Right kidney (tissue), 1 donor: Measurements from ENCODE around the gene PLEKHA6.
"Not testable (repeated sequence)": the region's sequence is repeated elsewhere in the genome, so short reads cannot be mapped to it uniquely, and the experiment has no call there.

Experiments
- DNase-seq: peaks from one replicate; pipeline ENCODE4 v3.0.0-alpha.2; 2016

The PLEKHA6 gene

DNA sequence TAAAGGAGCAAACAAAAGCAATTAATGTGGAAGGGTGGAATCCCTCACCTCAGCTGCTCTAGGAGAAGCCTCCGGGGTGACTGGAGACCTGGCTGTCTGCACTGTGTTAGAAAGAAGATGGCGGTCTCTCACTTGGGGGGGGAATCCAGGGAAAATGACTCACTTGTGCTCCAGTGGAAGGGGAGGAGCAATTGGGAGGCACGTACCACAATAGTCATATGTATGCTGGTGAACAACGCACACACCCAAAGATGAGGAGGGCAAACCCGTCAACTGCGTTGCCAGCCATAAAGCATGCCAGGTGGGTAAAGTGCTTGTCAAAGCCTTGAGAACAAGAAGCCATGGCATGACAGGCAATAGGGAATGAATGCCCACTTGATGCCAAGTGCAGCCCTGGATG is 22.1 kb downstream of the PLEKHA6 start:
- no peak for DNase-seq

DNA sequence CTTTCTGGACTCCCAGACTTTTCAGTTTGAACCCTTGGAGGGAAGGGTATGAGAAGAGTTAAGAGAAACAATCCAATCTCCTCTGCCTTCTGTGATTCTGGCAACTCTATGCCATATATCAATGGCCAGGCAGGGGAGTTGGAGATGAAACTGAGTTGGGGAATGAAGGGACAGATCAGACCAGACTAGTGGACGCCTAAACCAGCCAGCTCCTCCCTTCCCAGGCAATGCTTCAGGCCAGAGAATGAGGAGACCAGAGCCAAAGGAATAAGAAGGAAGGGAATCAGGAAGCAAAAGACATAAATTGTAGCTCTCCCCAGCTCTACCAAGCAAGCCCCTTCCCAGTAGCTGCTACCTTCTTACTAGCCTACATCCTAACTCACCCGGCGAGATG is 22.7 kb downstream of the PLEKHA6 start:
- no peak for DNase-seq

DNA sequence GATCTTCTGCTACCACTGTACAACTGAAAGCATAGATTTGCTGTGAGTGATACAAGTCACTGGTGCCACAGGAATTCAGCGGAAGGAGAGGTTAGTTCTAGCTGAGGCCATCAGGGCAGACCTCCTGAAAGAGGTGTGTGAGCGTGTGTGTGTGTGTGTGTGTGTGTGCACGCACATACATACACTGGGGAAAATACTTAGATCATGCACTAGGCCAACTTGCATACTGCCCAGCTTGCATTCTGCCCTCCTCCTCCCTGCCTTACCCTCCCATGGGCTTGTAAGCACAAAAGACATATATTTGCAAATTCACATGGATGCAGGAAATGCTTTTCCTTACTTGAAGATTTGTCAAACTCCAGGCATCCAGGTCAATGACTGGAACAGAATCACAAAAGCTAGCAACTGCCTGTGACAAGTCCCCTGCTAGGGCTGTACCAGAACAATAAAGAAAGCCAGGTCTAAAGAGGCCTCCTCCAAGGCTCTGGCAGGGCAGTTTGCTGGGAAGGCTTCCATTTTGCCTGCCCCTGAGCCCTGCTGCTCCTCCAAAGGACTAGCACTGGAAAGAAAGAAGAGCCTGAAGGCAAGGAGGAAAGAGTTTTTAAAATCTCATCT is 23.2 kb downstream of the PLEKHA6 start:
- DNase-seq: no peak

DNA sequence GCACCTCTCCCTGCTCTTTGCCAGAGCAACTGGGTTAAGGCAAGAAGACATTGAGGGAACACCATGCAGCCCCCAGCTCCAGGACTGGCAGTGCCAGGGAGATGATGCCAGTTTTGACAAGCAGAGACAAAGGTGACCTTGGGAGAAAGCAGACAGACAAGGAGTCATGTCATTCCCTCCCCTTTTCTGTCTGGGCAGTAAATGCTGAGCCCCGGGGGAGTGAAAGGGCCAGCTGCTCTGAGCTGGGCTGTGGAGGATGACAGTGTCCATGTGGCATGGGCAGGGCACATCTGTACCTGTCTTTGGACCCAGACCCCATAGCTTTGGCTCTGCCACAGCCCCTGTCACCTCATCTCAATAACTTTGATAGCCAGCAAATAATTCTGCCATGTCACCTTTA is 24.2 kb downstream of the PLEKHA6 start:
- DNase-seq: no peak

DNA sequence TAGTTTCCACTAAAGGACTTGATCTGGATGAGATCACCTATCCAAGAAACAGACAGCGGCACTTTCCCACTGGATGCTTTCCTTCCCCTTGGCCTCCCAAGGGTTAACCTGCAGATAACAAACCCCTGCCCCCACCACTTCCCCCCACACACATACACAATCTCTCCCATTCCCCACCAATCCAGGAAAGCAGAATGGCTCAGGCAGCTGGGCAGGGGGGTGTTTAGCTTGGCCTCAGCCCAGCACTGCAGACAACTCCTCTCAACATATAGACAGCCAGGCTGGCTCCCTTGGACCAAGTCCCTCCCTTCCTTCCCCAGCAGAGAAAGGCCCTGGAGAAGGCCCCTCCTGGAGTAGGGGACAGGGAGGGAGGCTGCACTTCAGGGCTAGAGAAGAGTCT is 24.6 kb downstream of the PLEKHA6 start:
- peak; percentile 59 for DNase-seq

DNA sequence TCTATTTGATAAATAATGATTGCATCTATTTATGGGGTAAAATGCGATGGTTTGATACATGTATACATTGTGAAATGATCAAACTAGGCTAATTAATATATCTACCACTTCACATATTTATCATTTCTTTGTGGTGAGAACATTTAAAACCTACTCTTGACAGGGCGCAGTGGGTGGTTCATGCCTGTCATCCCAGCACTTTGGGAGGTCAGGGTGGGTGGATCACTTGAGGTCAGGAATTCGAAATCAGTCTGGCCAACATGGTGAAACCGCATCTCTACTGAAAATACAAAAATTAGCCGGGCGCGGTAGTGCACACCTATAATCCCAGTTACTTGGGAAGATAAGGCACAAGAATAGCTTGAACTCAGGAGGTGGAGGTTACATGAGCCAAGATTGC is 25.3 kb downstream of the PLEKHA6 start:
- DNase-seq: no peak

DNA sequence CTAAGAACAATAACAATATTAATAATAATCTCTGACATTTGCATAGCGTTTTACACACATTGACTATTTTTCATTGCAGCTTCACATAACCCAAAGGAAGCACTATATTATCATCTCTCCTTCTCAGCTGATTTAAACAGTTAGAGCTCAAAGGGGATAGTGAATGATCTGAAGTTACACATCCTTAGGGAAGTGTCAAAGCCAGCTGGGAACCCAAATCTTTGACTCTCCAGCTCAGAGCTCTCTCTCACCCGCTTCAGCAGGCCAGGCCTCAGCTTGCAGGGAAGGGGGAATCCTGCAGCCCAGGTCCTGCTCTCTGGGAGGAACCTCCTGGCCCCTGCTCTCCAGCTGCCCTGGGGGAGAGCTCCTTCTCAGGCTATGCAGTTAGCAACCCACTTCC is 26.3 kb downstream of the PLEKHA6 start:
- DNase-seq: no peak

DNA sequence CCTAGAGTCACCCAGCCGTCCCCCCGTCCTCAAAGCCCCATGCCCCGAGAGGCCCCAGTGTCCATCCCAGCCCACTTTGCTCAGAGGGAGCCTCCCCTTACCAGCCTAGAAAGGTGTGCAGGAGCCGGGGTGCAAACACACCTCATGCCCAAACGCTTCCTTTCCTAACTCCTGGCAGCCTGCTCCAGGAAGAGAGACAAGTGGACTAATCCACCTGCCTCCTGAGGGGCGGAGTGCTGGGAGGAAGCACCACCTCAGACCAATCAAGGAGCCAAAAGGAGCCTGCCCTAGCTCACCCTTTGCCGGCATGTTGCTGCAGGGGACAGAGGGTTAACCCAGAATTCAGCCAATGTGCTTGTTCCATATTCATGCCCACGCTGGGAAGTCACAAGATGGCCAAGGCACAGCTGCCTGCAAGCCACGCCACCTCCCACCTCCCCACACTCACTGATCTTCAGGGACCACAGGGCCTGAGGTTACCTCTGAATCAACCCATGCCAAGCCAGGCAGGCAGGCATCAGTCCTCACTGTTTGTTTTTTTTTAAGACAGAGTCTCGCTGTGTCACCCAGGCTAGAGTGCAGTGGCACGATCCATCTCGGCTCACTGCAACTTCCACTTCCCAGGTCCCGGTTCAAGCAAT is 27.8 kb downstream of the PLEKHA6 start:
- DNase-seq: no peak

DNA sequence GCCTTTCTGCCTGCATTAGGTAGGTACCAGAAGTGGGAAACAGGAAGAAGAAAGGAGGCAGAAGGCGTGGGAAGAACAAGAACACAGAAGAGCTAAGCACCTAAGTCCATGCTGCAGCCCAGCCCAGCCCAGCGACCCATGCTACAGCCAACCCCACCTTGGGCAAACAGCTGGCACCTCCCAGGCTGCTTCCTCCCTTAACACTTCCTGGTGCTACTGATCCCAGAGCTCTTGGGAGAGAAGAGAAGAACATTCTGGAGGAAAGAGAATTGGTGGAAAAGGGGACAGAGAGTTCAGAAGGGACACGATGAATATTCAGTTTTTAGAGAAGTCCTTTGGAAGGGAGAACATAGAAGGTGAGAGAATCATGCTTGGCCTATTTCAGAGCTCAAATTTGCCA is 28.5 kb downstream of the PLEKHA6 start:
- DNase-seq: no peak

DNA sequence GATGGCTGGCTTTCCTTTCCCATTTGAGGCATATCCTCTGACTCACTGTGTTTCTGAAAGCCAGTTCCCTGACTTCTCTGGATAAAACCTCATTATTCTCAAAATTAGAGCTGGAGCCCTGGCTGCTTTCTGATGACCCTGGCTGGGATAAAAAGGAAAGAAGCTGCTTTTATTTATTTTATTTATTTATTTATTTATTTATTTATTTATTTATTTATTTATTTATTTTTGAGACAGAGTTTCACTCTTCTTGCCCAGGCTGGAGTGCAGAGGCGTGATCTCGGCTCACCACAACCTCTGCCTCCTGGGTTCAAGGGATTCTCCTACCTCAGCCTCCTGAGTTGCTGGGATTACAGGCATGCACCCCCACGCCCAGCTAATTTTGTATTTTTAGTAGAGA is 31.9 kb downstream of the PLEKHA6 start:
- DNase-seq: not testable (repeated sequence)

DNA sequence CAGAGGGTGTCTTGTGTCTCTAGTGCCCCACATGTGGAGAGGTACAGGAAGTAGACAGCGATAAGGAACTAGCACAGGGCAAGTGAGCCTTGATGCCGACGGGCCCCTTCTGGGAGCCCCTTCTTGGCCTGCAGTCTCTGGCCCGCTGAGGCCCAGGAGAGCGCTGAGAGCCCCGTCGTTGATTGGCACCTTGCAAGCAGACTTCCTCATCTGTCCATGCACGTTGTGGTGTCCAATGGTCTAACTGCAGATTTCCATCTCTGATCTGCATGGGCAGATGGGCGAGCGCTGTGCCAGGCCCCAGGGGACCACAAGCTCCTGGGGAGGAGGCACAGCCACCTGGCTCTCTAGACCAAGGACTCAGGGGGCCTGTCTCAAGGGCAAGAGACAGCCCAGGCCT is 32.4 kb downstream of the PLEKHA6 start:
- no peak for DNase-seq

DNA sequence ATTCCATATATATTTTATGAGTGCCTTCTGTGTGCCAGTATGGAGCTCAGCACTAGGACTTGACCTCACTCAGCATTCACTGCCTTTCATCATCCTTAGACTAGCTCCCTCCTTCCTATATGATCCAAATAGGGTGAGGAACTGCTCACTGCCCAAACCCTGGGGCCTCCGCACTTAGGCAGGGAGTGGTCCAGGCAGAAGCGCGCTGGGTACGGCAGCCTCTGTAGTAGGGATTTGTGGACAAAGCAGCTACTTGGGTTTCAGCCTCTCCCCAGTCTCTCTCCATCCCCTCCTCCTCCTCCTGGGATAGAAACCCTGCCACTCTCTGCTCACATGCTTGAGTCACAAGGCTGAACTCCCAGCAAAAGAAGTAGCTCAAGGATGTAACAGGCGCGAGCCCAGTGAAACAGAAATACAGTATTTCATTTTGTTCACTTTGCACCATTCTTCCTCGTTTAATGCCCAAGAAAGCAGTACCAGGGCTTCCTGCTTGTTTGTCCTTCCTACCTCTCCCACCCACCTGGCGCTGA is 32.9 kb downstream of the PLEKHA6 start:
- DNase-seq: no peak

DNA sequence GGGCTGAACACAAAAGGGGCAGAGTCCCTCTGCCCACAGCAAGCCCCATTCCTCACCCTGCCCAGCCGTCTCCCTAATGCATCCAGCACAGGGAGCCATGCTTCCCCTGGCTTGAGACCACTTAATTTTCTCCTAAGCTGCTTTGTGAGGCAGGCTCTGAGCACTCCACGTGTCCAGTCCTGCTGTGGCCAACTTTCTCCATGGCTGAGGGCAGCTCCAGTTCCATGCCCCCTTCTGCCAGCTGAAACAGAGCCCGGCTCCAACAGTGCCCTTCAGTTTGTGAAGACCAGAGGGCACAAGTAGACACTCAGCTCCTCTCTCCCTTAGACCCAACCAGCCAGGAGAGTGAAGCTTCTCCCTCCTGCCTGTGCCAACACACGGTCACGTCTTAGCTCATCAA is 33.8 kb downstream of the PLEKHA6 start:
- no peak for DNase-seq

DNA sequence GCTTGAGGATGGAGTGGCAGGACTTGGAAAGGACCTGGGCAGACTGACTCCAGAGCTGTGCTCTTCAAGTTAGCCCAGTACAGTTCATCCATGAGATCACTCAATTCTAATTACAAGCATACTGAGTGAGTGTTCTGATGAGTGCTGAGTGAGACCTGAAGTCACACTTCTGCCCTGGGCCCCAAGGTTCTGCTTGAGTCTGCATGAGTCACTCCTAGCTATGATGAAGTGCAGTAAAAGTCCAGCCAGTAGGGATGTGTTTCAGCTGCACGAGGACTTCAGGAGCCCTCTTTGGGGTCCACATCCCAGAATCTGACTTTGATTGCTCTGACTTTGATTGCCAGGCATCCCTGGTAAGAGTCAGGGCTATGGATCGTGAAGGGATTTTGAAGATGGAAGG is 35.8 kb downstream of the PLEKHA6 start:
- DNase-seq: no peak

DNA sequence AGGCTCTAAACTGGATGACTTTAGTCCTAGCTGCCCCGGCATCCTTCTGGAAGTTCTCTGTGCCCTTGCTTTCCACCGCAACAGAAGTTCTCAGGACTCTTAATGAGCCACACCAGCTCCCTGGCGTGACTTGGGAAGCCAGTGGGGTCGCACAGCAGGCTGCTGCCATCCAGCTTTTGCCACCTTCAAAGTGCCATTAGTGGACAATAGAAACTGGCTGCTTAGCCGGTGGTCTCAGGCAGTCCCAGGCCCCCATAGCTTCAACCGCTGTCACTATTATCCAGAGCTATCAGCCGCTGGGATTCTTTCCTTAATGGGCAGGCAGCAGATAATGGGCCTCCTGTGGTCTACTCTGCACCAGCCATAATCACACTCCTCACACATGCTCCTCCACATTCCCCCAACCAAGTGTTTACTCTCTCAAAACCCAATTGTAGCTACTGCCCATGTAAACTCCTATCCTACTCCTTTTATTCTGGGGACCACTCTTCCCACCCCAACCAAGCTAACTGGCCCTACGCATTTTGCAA is 37.3 kb downstream of the PLEKHA6 start:
- DNase-seq: no peak

DNA sequence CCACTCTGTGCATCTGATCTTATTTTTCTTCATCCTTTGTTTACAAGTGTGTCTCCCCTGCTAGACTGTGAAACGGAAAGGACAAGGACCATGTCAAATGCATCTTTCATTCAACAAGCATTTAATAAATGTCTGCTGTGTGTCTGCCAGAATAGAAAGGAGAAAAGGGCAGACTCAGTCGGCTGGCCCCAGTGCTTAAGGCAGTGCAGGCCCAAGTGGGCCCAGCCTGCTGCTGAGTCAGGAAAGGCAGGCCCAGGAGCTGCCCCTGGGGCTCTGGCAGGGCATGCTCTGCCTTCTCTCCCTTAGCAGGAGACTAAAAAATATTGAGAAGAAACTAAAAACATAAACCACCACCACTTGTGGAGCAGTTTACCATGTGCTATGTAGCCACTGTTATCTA is 38.1 kb downstream of the PLEKHA6 start:
- DNase-seq: no peak

DNA sequence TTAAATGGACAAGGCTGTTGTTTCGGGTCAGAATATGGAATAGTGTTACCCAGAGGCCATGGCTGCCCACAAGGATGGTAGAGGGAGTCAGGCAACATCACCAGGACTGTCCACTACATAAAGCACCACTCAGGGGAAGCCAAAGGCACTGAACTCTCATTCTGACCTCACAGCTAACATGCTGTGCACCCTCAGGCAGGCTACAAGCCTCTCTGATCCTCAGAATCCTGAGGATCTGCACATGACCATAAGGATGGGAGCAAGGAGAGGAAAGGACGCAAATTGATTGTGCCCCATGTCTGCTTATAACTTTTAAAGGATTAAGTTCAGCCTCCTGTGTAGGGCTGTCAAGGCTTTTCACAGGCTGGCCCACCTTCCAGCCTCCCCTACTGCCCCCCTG is 38.7 kb downstream of the PLEKHA6 start:
- DNase-seq: no peak

DNA sequence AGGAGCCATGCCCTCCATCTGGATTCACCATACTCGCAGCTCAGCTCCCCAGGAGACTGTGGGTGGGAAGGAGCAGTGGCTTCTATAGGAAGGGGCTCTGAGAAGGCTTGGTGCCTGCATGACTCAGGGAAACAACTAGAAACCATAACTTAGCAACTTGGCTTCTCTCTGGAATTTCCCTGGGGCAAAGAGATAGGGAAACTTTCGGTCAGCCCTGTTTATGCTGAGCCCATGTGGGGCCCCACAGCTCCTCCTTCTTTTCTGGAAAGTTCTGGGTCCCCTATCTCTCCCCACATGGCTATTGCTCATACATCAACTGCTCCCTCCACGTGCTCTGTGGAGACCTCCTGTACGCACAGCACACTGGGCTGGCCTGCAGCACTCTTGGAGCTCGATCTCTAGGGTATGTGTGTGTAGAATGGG is 39.3 kb downstream of the PLEKHA6 start:
- no peak for DNase-seq

DNA sequence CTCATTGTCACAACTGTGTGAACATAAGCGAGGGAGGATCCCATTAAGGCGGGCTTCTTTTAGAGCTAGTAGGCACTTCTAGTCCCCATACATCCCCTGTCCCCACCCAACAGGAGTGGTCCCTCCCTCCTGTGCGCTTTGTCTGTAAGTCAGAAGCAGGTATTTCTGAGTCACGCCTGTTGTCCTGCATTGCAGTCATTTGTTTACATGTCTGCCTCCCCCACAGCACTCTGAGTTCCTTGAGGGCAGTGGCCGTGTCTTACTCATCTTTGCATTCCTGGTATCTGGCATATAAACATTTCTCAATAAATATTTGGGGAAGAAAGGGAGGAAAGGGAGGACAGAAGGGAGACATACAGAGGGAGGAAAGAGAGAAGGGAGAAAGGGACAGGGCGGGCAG is 40.3 kb downstream of the PLEKHA6 start:
- no peak for DNase-seq

DNA sequence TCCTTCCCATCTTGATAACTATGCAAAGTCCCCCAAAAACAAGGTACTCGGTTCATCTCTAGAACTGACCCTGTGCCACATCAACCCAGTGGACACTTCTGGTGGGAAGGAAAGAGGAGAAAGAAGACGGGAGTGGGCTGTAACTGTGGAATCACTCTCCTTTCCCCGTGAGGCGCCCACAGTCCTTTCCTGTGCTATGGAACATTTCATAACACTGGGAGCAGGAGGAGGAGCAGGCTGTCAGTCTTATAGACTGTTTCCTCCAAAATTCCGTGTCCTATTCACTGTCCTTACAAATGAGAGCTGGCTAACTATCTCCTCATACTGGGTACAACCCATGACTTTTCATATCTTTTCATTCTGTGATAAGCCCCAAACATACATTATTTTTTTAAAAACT is 40.7 kb downstream of the PLEKHA6 start:
- DNase-seq: no peak

DNA sequence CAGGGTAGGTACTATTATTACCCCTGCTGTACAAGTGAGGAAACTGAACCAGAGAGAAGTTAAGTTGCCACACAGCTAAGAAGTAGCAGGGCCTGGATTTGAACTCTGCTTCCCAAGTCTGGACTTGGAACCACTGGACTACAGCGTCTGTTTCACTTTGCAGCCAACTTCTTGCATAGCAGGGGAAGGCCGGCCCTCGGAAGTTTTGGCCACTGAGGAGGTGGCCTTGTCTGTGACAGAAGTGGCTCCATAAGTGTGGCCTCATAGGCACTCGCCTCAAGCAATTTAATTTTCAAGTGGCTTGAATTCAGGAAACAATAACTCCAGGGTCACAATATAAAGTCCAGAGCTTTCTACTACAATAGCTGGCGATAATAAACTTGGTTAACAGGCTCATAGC is 41.4 kb downstream of the PLEKHA6 start:
- no peak for DNase-seq

DNA sequence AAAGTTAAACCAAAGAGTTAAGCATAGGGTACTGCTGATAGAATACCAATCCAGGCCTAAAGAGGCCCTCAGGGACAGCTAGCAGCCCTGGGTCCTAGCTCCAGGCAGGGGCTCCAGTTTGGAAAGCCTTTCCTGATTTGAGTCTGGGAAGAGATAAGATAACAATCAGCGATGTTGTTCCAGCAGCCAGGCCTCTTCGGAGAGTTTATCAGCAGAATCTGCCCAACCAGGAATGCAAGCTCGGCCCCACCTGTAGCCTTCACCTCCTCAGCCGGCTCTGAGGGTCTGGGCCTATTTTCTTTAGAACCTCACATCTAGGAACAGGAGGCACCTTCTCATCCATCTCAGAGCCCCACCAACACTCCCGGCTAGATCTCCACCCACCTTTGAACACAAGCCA is 42.6 kb downstream of the PLEKHA6 start:
- no peak for DNase-seq

DNA sequence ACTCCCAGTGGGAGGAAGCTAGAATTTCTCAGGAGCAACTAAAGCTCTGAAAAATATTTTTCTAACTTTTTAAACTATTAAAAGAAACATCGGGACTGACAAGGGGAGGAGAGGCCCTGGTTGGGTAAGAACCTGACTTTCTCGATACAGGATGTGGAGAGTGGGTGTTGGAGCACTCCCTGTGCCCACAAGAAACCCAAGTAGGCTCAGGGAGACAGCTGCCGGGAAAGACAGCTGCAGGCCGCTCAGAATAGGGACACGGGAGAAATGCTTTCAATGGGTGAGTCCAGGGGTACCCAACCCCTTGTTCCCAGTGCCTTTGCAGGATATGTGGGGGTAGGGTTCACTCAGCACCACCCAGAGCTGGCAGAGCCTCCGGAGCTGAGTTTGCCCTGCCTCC is 43.6 kb downstream of the PLEKHA6 start:
- DNase-seq: no peak
